Skeletal muscle cell (primary cell): ENCODE results near the gene TMTC4.
"Not testable (repeated sequence)": the region's sequence is repeated elsewhere in the genome, so short reads cannot be mapped to it uniquely, and the experiment has no call there.

Experiments
- DNase-seq: peaks from one replicate; pipeline ENCODE4 v3.0.0-alpha.2; 2010; ENCODE audit warnings: low read depth
- H3K4me3 ChIP-seq: 2 replicates; pipeline ENCODE4 v1.5.1; 2011; ENCODE audit warnings: low read depth, mild to moderate bottlenecking, control low read depth, low read length, moderate library complexity

Gene TMTC4

DNA sequence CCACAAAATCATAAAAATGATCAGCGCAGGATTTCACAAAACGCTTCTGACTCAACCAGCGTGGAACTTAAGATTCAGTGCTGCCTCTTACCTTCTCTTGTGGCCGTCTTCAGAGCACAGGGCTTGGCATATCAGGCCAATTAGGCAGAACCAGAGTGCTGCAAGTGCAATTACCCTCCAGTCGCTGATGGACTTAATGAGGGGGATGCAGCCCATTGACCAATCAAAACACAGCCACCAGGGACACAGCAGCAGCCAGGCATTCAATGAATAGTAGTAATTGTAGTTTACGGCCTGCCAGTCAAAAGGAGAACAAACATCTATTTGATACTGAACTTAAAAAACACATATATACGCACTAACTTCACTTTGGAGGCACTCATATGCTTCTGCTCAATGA, 38.2 kb downstream of the TMTC4 start:
- H3K4me3 ChIP-seq = no peak overlapping the region
- DNase-seq = no peak

DNA sequence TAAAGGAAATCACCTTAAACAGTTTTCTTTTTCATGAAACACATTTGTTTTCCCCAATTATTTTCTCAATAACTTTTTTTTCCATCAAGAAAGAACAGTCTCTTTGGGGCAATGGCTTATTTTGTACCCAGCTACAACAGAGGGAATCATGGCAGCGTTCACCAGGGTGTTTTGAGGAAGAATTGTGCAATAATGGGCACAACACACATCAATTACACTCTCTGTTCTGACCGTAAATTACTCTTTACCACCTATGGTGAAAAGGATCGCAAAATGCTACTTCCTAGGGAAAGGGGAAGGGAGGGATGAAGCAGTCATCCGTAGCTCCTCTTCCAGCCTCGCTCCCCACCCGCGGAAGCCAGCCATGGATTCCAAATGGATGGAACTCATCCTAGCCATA, 38.6 kb downstream of the TMTC4 start:
- H3K4me3 ChIP-seq = no peak overlapping the region

DNA sequence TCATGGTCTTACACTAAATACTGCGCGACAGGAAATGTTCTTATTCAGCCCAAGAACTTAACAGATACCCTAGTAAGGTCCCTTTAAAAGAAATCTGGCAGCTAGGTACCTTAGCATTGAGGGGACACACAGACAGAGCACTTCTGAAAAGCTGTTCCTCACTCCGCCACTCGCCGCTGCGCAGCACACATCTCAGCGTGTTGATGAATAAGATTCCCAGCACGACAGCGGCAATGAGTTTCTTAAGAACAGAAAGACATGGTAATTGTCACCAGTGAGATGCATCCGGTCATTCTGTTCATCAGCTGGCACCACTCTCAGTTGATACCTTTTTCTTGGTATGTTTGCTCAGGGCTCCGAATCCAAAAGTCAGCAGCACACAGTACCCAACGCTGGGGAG, 39.9 kb downstream of the TMTC4 start:
- DNase-seq = no peak
- no peak overlapping the region for H3K4me3 ChIP-seq

More for the DNA sequence above, 38.6 kb downstream of the TMTC4 start:
- DNase-seq = no peak

DNA sequence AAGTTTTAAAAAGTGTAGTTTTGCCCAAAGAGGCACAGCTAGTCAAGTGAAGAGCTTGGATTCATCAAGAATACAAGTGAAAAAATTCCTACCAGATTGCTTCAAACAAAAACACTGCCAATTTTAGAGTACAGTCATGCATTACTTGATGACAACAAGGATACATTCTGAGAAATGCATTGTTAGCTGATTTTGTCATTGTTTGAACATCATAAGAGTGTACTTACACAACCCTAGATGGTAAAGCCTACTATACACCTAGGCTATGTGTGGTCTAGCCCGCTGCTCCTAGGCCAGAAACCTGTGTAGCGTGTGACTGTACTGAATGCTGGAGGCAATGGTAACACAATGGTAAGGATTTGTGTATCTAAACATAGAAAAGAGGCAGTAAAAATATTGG, 41.1 kb downstream of the TMTC4 start:
- DNase-seq = peak; percentile 75
- no peak overlapping the region for H3K4me3 ChIP-seq

DNA sequence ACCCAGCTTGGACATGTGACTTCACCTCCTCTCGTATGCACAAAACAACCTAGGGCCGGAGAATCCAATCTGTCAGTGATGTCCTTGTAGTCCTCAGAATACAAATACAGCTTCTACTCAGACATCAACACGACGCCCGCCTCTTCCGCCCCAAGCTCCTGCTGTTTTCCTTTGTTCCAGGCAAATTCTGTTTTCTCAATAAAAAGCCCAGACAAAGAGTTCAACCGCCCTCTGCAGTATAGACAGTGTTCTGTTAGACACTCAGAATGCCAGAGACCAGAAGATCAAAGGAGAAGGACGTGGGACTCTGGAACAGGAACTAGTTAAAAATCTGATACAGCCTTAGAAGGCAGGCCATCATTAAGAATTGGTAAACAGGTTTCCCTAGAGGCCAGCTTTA, 44.0 kb downstream of the TMTC4 start:
- DNase-seq = no peak
- H3K4me3 ChIP-seq = no peak overlapping the region

DNA sequence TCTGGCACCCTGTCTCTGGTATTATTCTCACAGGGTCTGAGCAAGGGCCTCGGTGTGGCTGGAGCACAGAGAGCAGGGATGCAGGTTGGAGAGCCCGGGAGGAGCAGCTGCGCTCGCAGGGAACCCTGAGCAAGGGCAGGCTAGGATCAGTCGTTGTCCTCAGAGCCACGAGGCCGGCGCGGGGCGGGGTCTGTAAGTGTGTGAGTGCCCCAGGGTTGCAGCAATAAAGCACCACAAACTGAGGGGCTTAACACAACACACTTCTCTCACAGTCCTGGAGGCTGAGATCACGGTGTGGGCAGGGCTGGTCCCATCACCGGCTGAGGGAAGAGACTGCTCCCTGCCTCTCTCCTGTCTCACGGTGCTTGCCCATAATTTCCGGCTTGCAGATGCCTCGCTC, 47.5 kb downstream of the TMTC4 start:
- no peak for DNase-seq
- H3K4me3 ChIP-seq = no peak overlapping the region

DNA sequence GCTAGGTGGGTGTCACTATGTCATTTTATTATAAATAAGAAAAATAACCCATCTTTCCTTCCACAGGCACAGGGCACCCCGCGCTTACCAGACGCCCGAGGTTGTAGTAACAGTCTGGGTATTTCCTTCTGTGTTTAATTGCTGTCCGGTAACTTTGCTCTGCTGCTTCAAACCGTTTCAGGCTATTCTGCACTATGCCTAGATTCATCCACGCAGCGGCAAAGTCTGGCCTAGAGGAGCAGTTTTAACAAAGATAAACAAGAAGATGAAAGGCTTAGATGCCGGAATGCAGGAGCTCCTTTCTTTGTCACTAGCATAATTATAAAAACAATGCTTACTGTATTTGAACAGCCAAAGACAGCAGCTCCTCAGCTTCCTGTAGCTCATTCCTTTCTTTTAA, 49.1 kb downstream of the TMTC4 start:
- H3K4me3 ChIP-seq = no peak overlapping the region
- DNase-seq = no peak

DNA sequence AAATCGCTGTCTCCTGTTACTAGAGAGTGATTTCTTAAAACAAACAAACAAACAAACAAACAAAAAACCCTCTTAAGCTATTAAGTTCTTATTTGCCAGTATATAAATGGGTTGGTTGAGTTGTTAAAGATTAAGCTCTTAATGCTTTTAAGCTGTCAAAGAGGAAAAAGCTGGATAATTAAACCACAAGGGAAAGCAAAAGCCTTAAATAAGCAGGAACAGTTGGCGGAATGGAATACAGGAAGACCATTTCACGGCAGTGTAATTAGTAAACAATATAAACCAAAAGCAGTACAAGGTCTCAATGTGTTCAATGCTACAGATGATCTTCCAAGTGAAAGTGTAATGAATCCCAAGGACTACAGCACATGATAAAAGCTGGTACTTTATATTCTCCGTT, 53.8 kb downstream of the TMTC4 start:
- H3K4me3 ChIP-seq = no peak overlapping the region
- no peak for DNase-seq

DNA sequence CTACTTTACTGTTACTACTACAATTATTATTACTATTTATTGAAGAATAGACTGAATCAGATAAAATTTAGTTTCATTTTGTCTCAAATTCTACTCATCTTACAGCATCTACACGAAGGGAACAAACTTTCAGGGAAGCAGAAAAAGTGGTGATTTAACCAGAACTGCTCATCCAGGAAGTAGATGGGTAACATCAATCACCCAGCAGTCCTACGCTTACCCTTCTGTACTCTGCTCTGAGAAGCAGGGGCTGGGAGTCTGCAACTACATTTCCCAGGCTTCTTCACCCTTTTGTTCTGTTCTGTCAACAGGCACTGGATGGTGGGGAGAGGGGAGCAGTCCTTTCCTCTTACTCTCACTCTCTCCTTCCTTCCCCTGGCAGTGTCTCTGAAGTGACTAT, 54.7 kb downstream of the TMTC4 start:
- no peak for DNase-seq
- no peak overlapping the region for H3K4me3 ChIP-seq

DNA sequence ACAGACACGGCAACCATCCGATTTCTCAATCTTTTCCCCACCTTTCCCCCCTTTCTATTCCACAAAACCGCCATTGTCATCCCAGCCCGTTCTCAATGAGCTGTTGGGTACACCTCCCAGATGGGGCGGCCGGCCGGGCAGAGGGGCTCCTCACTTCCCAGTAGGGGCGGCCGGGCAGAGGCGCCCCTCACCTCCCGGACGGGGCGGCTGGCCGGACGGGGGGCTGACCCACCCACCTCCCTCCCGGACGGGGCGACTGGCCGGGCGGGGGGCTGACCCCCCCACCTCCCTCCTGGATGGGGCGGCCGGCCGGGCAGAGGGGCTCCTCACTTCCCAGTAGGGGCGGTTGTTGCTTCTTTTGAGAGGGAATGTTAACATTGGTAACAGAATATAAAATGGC, 55.7 kb downstream of the TMTC4 start:
- not testable (repeated sequence) for H3K4me3 ChIP-seq, DNase-seq

DNA sequence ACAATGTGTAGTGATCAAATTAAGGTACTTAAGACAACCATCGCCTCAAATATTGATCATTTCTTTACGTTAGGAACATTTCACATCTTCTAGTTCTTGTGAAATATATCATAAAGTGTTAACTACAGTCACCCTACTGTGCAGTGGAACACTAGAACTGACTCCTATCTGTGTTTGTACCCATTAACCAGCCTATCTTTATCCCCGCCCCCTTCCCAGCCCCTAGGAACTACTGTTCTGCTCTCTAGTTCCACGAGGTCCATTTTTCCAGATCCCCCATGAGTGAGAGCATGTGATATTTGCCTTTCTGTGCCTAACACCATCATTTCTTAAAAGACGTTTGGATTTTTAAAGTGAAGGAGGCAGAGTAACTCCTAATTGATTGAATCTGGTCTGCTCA, 61.6 kb downstream of the TMTC4 start:
- no peak overlapping the region for H3K4me3 ChIP-seq
- DNase-seq = no peak

DNA sequence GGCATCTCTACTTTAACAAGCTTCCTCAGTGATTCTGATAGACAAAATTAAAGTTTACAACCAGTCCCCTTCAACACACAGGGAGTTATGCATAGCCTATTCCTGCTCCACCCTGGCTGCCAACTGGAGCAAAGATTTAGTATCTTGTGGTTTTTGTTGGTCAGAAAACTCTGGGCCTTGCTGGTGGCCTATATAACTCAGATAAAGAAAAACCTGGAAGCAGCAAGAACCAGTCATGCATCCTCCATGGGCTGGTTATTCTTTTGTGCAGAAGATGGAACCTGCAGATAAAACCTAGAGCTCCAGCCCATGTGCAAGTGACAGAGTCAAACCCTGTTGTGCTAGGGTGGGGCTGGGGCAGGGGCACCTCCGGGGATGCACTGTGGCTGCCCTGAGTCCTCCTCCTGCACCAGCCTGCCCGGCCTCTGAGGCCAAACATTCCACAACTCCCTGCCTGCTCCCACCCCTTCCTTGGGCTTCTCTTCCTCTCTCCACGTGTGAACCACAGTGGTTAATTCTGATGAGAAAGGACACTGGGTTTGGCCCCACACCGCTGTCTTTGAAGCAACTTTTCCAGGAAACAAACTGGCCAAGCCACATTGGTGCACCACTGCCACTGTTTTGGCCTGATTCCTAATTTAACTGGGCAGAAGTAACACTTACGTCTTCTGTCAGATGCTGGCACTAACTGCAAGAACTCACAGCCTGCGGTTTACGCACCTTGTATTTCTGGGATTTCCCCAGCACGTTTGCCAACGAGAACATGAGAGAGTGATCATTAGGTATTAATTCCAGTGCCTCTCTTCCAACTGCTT, 62.7 kb downstream of the TMTC4 start:
- H3K4me3 ChIP-seq = no peak overlapping the region
- no peak for DNase-seq

DNA sequence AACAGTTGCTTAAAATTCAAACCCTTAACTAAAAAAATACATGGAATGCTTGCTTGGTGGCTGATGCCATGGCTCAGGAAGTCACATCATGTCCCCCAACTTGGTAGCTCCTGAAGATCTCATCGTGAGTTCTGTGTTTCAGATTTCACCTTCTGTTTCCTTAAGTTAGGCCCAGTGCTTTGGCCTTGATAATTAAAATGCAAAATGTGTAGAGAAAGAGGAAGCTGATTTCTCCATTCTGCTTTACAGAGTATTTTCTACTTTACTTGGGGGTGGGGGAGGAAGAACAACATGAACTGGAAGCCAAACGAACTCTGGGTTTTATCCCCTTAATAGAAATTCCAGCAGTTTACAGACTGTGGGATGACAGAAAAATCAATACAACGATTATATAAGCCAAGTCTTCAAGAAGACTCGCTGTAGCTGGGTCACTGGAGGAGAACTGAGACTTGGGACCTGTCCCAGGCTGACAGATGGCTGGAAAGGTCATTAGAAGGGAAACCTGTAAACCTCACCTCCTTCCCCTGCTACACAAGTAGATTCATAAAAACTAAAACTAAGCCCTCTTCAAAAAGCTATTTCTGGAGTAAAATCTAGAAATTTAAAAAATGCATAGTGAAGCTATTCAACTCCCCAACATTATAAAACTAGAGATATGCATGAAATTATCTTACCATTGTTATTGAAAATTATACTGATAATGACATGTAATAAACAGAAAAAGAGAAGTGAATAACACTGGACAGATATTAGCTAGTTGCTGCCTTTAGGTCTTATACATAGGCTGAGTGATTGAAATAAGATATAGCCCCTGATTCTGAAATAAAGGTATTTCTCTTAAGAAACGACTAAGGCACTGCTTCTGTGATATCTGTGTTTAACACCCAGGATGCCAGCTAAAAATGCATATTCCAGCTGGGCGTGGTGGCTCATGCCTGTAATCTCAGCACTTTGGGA, 63.9 kb downstream of the TMTC4 start:
- H3K4me3 ChIP-seq = no peak overlapping the region
- DNase-seq = no peak

DNA sequence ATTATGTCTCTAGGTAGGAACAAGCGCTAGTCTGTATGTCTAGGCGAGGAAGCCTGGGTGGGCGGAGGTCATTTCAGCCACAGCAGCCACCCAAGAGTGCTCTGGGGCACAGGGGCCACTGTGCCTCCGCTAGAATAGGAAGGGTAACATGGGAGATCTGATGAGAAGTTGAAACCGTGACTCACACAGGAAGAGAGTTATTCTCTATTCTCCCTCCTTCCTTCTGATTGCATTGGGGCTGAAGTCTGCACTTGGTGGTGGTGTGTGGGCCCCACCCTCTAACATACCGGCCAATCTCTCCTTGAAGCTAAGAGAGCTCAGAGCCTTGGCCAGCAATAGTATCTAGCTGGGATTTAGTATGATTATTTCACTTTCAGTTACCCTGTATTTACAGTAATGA, 65.7 kb downstream of the TMTC4 start:
- H3K4me3 ChIP-seq = no peak overlapping the region
- no peak for DNase-seq

DNA sequence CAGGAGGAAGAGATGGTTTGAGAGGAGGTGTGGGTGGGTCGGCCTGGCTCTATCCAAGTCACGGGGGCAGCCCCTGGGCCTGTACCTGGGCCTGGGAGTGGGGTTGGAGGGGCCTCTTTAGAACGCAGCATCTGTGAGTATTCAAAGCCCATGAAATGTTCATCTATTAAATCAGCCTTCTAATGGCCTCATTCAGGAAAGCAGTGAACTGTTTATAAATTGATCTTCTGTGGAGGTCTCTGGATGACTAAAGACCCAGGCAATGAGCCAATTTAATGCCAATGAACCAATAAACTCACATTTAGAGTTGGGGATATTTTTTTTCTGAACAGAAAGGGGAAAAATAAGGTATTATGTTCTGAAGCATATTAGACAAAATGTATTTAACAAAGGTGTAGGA, 66.1 kb downstream of the TMTC4 start:
- no peak overlapping the region for H3K4me3 ChIP-seq
- no peak for DNase-seq

DNA sequence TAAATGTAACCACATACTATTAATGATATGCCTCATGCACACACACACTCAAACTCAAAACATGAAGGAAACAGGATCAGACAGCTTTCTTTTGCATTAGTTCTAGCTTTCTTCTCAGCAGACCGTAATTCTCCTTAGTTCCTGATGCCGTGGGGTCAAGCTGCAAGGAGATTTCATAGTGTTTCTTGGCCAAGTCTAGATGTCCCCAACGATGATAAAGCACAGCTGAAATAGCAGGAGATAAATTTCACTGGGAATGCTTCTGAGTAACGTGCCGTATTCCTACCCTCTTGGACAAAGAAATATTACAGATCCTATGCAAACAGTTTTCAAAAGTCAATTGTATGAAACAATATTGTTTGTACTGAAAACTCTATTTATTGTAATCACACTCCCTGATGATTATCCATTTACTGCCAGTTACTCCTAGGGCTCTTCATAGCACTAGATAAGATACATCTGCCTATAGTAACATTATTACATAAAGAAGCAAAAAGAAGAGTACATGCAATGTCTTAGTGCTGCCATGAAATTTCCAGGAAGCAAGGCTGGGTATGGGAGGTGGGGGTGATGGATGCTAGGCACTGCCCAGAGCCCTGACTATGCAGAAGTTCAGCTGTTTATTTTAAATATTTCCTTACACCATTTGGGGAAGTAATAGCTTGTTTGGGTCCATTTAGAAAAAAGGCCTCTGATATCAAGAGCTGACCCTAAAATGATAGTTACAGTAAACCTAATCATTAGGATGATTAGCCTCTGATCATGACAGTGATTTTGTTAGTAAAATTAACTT, 69.5 kb downstream of the TMTC4 start:
- no peak for DNase-seq

DNA sequence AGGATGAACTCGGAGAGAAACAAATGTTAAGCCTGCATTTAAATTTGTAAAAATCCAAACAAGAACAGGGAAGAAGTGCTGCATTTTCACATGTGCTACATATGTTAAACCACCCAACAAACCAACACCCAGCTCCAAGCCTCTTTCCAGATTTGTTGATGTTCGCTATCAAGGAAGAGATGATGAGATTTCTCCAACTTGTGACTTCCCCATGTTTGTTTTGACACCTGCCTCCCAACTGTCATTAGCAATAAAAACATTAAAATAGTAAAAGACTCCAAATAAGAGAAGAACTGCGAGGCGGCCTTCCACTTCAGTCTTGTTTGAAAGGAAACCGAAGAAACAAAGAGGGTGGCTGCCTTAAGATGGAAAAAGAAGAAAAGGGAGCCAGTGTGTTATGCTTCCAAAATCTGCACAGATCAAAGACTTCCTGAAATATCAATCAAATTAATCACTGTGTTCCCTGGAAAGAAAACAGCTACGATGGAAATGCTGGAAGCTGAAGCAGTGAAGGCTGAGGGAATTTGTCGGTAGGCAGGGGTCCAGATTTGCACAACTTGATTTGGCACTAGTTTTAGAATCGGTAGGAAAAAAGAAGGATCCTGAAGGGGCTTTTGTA, 72.0 kb downstream of the TMTC4 start:
- DNase-seq = no peak
- H3K4me3 ChIP-seq = no peak overlapping the region

More for the DNA sequence above, 69.5 kb downstream of the TMTC4 start:
- no peak overlapping the region for H3K4me3 ChIP-seq

DNA sequence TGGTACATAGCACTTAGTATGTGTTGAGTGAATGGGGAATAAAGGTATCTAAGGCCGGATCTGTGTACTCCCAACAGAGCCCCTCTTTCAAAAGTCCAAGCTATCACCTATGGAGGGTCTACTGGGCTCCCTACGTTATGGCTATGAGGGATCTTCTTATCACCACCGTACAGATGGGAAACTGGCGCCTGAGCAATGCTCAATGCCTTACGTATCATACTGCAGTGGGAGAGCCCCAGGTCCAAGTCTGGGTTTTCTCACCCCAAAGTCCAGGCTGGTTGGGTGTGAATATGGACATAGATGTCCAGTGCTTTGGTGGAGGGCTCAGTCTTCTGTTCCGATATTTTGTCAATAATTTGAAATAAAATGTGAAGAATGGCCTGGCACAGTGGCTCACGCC, 72.9 kb downstream of the TMTC4 start:
- no peak for DNase-seq

DNA sequence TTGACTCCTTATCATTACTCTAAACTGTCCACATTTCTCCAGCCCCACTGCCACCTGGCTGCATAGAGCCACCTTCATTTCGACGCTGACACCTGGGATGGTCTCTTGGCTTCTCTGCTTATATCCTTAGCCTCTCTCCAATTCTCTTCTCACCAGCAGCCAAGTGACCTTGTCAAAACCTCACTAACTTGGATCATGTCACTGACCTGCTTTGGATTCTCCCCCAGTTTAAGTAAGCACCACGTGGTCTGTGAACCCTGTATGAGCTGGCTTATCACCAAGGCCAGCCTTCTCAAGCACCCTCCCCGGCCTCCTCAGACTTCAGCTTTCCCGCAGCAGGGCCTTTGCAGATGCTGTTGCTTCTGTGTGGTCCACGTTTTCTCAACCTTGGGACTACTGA, 73.7 kb downstream of the TMTC4 start:
- no peak overlapping the region for H3K4me3 ChIP-seq
- DNase-seq = no peak

More for the DNA sequence above, 72.9 kb downstream of the TMTC4 start:
- H3K4me3 ChIP-seq = no peak overlapping the region
